Body of pancreas (tissue), 4 donors: ENCODE data around the gene HSPG2. TPM values are rescaled to one million over a fixed set of nuclear protein-coding genes. Genes with fewer than 3 reads are reported as not detected.
"Not testable (repeated sequence)": the region's sequence is repeated elsewhere in the genome, so short reads cannot be mapped to it uniquely, and the experiment has no call there.

ENCODE experiments used
- ATAC-seq: fragments of 150-250 bp; one replicate; pipeline ENCODE4 v1.9.1; 2016
- DNase-seq, 4 donors: peaks; one replicate each; pipeline ENCODE4 v3.0.0-alpha.2; 2019
- H3K27ac ChIP-seq, 4 donors: fragments of 200-600 bp; sonication (generic); 1 replicate in 3 of 4; 2 replicates in 1 of 4; pipeline versions ENCODE4 v1.5.1 to v1.6.1; 2016 to 2019; ENCODE audit warnings: mild to moderate bottlenecking in 1 of 4, mixed read lengths in 1 of 4, moderate library complexity in 1 of 4
- H3K27me3 ChIP-seq, 2 donors: fragments of 200-600 bp; sonication (generic); one replicate each; pipeline ENCODE4 v1.6.0; 2016; ENCODE audit warnings: mild to moderate bottlenecking in 1 of 2
- H3K36me3 ChIP-seq, 2 donors: fragments of 200-600 bp; sonication (generic); replicated peaks in 1 of 2; 2 replicates each; pipeline ENCODE4 v1.5.1; 2016; ENCODE audit warnings: low read depth in 2 of 2; ENCODE audit not compliant: insufficient read depth in 1 of 2
- H3K4me1 ChIP-seq: fragments of 200-600 bp; sonication (generic); one replicate; pipeline ENCODE4 v1.6.0; 2016
- H3K4me3 ChIP-seq, 2 donors: fragments of 200-600 bp; sonication (generic); 1 replicate in 1 of 2; 2 replicates in 1 of 2; pipeline ENCODE4 v1.5.1; 2016 to 2019
- H3K9me3 ChIP-seq, 3 donors: fragments of 200-600 bp; sonication (generic); 1 replicate in 2 of 3; 2 replicates in 1 of 3; pipeline ENCODE4 v1.5.1; 2016
- POLR2A ChIP-seq, 3 donors: fragments of 450-650 bp; IDR thresholded peaks; one replicate each; pipeline ENCODE4 v1.6.1; 2016; ENCODE audit warnings: antibody characterized with exemption in 3 of 3, mild to moderate bottlenecking in 2 of 3
- WGBS, 2 donors: methylation state at CpG; one replicate each; pipeline ENCODE4 v1.1.5; 2017; 5-methylcytosine and 5-hydroxymethylcytosine counted together
- intact Hi-C: fragments of 100-400 bp; cut with DNase I; formaldehyde crosslinking; loops from one replicate; pipeline ENCODE4 v1.15.1; 2023
- total RNA-seq, 2 donors: library from RNA; depleted of rRNA; stranded (reverse); fragments of >200 nt; gene quantifications; one replicate each; pipeline ENCODE4 v1.1.0, GENCODE V29; 2016
- TF ChIP-seq, protein P1 (sequence below), 7 experiments: fragments of 450-650 bp in 4 of 7; fragments of 200-600 bp in 3 of 7; sonication (generic) in 3 of 7; IDR thresholded peaks; one replicate each; pipeline ENCODE4 v1.5.1; 2016 to 2019; ENCODE audit warnings: antibody characterized with exemption in 7 of 7

HSPG2 gene
- total RNA-seq, 2 donors from 2014 or later: 87.7 to 179 TPM

DNA sequence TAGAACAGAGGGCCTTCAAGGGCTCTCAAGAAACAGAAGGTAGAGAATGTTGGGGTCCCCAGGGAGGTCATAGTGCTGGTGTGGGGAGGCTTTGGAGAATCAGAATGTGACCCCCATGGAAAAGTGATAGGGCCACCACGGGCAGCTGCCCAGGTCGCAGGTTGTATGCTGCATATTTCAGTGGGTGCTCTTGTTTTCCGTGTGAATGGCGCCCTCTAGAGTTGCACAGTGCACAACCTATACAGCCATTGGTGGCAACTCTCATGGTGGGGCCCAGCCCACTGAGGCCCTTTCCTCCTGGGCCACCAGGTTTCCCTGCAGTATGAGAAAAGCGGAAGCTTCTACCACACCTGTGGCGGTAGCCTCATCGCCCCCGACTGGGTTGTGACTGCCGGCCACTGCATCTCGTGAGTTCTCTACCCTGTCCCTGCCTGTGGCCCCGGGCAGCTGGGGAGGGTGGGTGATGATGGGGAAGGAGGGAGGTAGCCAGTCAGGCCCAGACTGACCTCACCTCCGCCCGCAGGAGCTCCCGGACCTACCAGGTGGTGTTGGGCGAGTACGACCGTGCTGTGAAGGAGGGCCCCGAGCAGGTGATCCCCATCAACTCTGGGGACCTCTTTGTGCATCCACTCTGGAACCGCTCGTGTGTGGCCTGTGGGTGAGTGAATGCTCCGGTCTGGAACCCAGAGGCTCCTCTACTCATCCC lies 43.6 kb upstream of the HSPG2 start:
- WGBS, 2 donors: 20 to 27% methylated on average over 1 to 10 of the region's 21 CpGs
- intact Hi-C loops, H3K36me3 ChIP-seq, H3K27me3 ChIP-seq, H3K9me3 ChIP-seq, ATAC-seq: not testable (repeated sequence)
- H3K4me1 ChIP-seq: peaks cover 28% of the 10 kb centered on the region
- TF ChIP-seq POLR2A (IDR thresholded peaks at IDR 0.05): peak; percentile 25 to 53 (median 43)
- peak overlapping the region in 1 of 2 donors; percentile 21 for H3K4me3 ChIP-seq
- H3K27ac ChIP-seq: peak overlapping the region; percentile 22 to 62 (median 56)
- peak in 3 of 4 donors; percentile 55 to 68 (median 60) for DNase-seq

DNA sequence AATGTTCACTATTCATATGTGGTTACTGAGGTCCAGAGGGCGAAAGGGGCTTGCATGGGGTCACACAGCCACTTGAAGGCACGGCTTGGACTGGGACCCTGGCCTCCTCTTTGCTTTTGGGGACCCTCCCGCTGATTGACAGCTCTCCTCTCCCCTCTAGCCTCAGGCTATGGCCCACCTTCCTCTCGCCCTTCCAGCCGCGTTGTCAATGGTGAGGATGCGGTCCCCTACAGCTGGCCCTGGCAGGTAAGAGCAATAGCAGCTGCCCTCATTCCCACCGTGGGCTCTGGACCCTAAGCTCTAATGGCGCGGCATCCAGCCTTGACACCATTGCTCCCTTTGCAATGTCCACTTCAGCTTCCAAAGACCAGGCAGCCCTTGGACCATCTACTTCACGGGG lies 41.1 kb upstream of the HSPG2 start:
- ATAC-seq, H3K27me3 ChIP-seq, H3K36me3 ChIP-seq, H3K9me3 ChIP-seq, intact Hi-C loops: not testable (repeated sequence)
- Histone ChIP-seq H3K4me1 (peaks cover 43% of the 10 kb centered on the region), H3K27ac (peak overlapping the region; percentile 87 to 97 (median 92)), H3K4me3 (peak overlapping the region; percentile 25 to 36)
- 30 to 40% methylated on average over 10 to 11 of the region's 11 CpGs for WGBS, 2 donors
- DNase-seq: peak in 3 of 4 donors; percentile 40 to 48 (median 47)
- peak; percentile 36 to 73 (median 50) for TF ChIP-seq POLR2A (IDR thresholded peaks at IDR 0.05)

DNA sequence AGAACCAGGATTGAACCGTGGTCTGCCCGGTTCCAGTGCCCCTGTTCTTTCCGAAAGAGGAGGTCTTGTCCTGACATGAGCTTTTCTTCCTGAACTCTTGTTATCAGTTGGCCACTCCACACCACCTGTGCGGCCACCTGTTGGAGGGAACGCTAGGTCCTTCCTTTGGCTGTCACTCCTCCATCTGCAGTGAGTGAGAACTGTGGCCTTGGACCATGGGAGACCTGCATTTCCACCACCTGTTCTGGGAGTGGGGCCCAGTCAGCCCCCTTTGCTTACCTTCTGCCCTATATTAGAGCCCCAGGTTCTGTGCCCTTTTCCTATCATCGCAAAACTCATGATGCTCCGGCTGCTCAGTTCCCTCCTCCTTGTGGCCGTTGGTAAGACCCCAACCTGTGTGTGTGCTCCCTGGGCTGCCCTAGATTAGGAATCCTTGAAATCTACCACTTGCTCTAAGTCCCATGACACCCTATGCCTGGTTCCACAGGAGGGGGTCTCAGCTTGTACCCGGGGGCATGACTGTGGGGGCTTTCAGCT lies 39.7 kb upstream of the HSPG2 start, which contains the start of gene CELA3B:
Gene CELA3B, plus strand, starts transcription at position 320 of the 537 bp plus-strand sequence. Its CDS starts 18 bp downstream, at position 338.
- H3K9me3 ChIP-seq, intact Hi-C loops, H3K36me3 ChIP-seq, H3K27me3 ChIP-seq: not testable (repeated sequence)
- peak within 1 kb of the TSS; percentile 92 to 97 (median 94) for H3K27ac ChIP-seq
- H3K4me1 ChIP-seq: peaks cover 37% of the 10 kb centered on the region
- WGBS, 2 donors: 43 to 45% methylated on average over 9 of the region's 9 CpGs
- DNase-seq: peak; percentile 92 to 96 (median 96)
- peak; percentile 52 to 91 (median 90) for TF ChIP-seq POLR2A (IDR thresholded peaks at IDR 0.05)
- TF ChIP-seq, protein P1, sequence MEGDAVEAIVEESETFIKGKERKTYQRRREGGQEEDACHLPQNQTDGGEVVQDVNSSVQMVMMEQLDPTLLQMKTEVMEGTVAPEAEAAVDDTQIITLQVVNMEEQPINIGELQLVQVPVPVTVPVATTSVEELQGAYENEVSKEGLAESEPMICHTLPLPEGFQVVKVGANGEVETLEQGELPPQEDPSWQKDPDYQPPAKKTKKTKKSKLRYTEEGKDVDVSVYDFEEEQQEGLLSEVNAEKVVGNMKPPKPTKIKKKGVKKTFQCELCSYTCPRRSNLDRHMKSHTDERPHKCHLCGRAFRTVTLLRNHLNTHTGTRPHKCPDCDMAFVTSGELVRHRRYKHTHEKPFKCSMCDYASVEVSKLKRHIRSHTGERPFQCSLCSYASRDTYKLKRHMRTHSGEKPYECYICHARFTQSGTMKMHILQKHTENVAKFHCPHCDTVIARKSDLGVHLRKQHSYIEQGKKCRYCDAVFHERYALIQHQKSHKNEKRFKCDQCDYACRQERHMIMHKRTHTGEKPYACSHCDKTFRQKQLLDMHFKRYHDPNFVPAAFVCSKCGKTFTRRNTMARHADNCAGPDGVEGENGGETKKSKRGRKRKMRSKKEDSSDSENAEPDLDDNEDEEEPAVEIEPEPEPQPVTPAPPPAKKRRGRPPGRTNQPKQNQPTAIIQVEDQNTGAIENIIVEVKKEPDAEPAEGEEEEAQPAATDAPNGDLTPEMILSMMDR (IDR thresholded peaks at IDR 0.05): peak in 1 of 7 experiments; percentile 13
- ATAC-seq: peak; percentile 62
- peak within 1 kb of the TSS; percentile 5 to 24 for H3K4me3 ChIP-seq

DNA sequence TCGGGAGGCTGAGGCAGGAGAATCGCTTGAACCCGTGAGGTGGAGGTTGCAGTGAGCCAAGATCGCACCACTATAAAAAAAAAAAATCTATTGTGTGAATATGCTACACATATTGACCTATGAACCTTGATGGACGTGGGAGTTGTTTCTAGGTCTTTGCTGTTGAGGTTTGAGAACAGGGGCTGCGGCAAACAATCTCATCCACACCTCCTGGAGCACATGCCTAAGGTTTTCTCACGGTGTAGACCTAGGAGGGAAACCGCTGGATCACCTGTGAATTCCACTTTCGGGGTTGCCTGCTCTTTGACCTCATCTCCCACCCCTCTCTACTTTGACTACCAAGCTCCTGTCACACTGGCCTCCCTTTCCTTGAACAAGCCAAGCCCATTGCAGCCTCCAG lies 38.2 kb upstream of the HSPG2 start:
- H3K36me3 ChIP-seq, H3K4me3 ChIP-seq, intact Hi-C loops, H3K27me3 ChIP-seq, H3K9me3 ChIP-seq, ATAC-seq: not testable (repeated sequence)
- H3K27ac ChIP-seq: peak overlapping the region; percentile 84 to 97 (median 92)
- peak in 3 of 4 donors; percentile 40 to 65 (median 54) for DNase-seq
- 35 to 49% methylated on average over 9 of the region's 9 CpGs for WGBS, 2 donors
- H3K4me1 ChIP-seq: peaks cover 52% of the 10 kb centered on the region

DNA sequence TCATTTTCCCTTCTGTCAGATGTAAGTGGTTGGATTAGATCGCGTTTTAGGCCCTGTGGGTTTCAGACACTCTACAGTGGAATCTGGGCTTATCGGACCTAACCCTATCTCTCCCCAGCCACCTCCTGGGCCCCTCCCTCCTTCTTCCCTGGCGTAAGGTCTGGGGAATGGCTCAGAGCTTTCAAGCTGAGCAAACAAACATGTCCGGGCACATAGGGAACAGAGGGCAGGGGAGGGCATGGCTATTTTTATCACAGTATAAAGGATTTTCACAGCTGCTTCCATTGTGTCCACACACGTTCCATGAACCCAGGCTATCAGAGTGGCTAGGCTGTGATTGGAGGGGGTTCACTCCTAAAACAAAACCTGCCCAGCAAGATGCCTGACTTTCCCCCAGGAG lies 37.6 kb upstream of the HSPG2 start:
- H3K27me3 ChIP-seq, H3K4me3 ChIP-seq, intact Hi-C loops, H3K9me3 ChIP-seq, H3K36me3 ChIP-seq: not testable (repeated sequence)
- peak; percentile 75 for ATAC-seq
- Histone ChIP-seq H3K4me1 (peaks cover 56% of the 10 kb centered on the region), H3K27ac (peak overlapping the region; percentile 88 to 97 (median 92))
- 11 to 22% methylated on average over 5 to 6 of the region's 6 CpGs for WGBS, 2 donors
- peak; percentile 87 to 95 (median 89) for DNase-seq

DNA sequence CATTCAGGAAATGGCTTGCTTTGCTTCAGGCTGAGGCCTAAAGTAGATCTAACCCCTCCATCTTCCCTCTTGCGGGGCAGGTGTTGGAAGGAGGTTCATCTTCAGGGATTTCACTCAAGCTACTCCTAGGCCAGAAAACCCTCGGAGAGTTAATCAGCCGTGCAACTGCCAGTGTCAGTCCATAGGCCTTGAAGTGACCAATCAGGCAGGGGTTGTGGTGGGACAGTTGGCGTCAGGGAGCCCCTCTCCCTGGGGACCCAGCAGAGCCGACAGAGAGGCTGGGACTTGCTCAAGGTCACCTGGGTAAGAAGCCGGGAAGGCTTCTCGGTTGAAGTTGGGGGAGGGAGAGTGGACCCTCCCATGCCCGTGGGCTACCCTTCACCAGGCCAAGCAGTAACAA lies 36.8 kb upstream of the HSPG2 start:
- intact Hi-C loops, H3K9me3 ChIP-seq, H3K27me3 ChIP-seq, H3K36me3 ChIP-seq, H3K4me3 ChIP-seq: not testable (repeated sequence)
- H3K4me1 ChIP-seq: peaks cover 57% of the 10 kb centered on the region
- 19 to 21% methylated on average over 3 to 6 of the region's 8 CpGs for WGBS, 2 donors
- TF ChIP-seq POLR2A (IDR thresholded peaks at IDR 0.05): peak in 1 of 3 donors; percentile 45
- H3K27ac ChIP-seq: peak overlapping the region; percentile 88 to 97 (median 92)
- DNase-seq: peak in 3 of 4 donors; percentile 50 to 64 (median 57)
- ATAC-seq: peak; percentile 6

DNA sequence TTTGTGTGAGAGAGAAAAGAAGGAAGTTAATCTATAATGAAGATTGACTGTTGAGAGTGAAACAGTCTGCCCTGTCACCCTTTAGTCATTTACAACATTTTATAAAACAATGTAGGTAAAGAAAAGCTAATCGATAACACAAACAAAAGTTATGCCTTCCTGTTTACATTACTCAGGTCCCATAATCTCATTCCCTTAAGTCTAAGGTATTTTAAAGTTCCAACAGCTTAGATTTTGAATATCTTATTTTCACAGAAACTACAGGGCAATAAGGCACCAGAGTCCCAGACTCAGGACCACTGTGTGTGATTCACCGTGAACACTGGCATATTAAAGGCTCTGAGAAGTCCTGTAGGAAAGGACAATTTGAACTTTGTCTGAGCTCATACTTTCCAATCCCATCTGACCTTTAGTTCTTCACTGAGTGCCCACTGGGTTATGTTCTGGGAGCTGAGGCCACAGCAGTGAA lies 35.9 kb upstream of the HSPG2 start:
- H3K36me3 ChIP-seq, intact Hi-C loops, H3K4me3 ChIP-seq, H3K27me3 ChIP-seq, ATAC-seq, H3K9me3 ChIP-seq: not testable (repeated sequence)
- DNase-seq: peak in 1 of 4 donors; percentile 30
- Histone ChIP-seq H3K4me1 (peaks cover 62% of the 10 kb centered on the region), H3K27ac (peak overlapping the region; percentile 88 to 97 (median 92))
- 4 to 8% methylated on average over 2 of the region's 2 CpGs for WGBS, 2 donors

DNA sequence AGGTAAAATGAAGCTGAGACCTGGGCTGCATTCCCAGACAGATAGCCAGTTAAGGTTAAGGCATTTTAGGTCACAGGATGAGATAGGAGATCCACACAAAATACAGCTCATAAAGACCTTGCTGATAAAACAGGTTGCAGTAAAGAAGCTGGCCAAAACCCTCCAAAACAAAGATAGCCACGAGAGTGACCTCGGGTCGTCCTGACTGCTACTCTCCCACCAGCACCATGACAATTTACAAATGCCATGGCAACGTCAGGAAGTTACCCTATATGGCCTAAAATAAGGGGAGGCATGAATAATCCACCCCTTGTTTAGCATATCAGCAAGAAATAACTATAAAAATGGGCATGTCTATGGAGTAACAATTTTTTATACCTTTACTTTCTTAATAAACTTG lies 33.4 kb upstream of the HSPG2 start:
- intact Hi-C loops, H3K36me3 ChIP-seq, H3K4me3 ChIP-seq, H3K9me3 ChIP-seq, ATAC-seq, H3K27me3 ChIP-seq, DNase-seq: not testable (repeated sequence)
- peaks cover 53% of the 10 kb centered on the region for H3K4me1 ChIP-seq
- peak overlapping the region; percentile 15 to 97 (median 92) for H3K27ac ChIP-seq
- 5 to 21% methylated on average over 4 of the region's 4 CpGs for WGBS, 2 donors

DNA sequence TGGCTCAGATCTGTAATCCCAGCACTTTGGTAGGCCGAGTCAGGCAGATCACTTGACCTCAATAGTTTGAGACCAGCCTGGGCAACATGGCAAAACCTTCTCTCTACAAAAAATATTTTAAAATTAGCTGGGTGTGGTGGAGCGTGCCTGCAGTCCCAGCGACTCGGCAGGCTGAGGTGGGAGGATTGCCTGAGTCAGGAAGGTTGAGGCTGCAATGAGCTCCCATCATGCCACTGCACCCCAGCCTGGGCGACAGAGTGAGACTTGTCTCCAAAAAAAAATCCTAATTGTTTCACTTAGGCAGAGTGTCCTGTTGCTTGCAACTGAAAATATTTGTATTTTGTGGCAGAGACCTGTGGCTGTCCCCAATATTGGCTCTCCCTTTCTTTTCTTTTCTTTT lies 32.0 kb upstream of the HSPG2 start:
- ATAC-seq, H3K4me3 ChIP-seq, H3K9me3 ChIP-seq, DNase-seq, H3K27ac ChIP-seq, H3K36me3 ChIP-seq, intact Hi-C loops, H3K27me3 ChIP-seq: not testable (repeated sequence)
- 73 to 76% methylated on average over 5 of the region's 5 CpGs for WGBS, 2 donors
- peaks cover 41% of the 10 kb centered on the region for H3K4me1 ChIP-seq

DNA sequence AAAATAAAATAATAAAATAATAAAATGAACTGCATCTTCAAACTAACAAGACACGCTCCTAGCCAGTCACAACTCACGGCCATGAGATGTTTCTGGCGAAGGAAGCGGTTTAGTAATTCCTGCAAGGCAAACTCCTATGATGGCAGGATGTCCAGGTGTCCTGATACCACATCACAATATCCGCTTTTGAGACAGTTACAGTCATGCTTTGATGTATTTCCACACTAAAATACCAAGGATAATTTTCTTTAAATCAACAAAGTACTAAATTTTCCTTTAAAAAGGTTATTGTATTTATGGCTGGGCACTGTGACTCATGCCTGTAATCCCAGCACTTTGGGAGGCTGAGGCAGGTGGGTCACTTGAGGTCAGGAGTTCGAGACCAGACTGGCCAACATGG lies 30.1 kb upstream of the HSPG2 start:
- H3K27me3 ChIP-seq, ATAC-seq, H3K9me3 ChIP-seq, intact Hi-C loops, H3K36me3 ChIP-seq, H3K27ac ChIP-seq, H3K4me3 ChIP-seq, DNase-seq: not testable (repeated sequence)
- peaks cover 36% of the 10 kb centered on the region for H3K4me1 ChIP-seq
- 92 to 93% methylated on average over 6 of the region's 6 CpGs for WGBS, 2 donors
